Neural crest cell (in vitro differentiated cells): ENCODE data around the gene DOCK3. TPM values are rescaled to one million over a fixed set of nuclear protein-coding genes. Genes with fewer than 3 reads are reported as not detected.

Source experiments
- DNase-seq: peaks from one replicate; pipeline ENCODE4 v3.0.0; 2021; ENCODE audit warnings: low read depth, mixed read lengths, low spot score
- H3K27ac Mint-ChIP-seq: one replicate; pipeline ENCODE4 v1.8.0; 2021; ENCODE audit warnings: mild to moderate bottlenecking, mixed read lengths; ENCODE audit not compliant: unreplicated experiment
- H3K27me3 Mint-ChIP-seq: 2 replicates; pipeline ENCODE4 v1.8.0; 2021; ENCODE audit warnings: low read depth, mild to moderate bottlenecking, mixed read lengths
- H3K36me3 Mint-ChIP-seq: 2 replicates; pipeline ENCODE4 v1.8.0; 2021; ENCODE audit warnings: low read depth, mild to moderate bottlenecking, mixed read lengths
- H3K4me1 Mint-ChIP-seq: 2 replicates; pipeline ENCODE4 v1.8.0; 2021; ENCODE audit warnings: mixed read lengths
- H3K4me3 Mint-ChIP-seq: one replicate; pipeline ENCODE4 v1.8.0; 2021; ENCODE audit warnings: mild to moderate bottlenecking, mixed read lengths
- H3K9me3 Mint-ChIP-seq: 2 replicates; pipeline ENCODE4 v1.8.0; 2021; ENCODE audit warnings: mixed read lengths
- CTCF ChIP-seq: fragments of 200-600 bp; sonication (generic); conservative IDR thresholded peaks from 2 replicates; pipeline ENCODE4 v1.5.0; 2021; ENCODE audit warnings: antibody characterized with exemption, mild to moderate bottlenecking
- total RNA-seq: library from RNA; stranded (reverse); gene quantifications from 2 replicates; pipeline ENCODE4 v1.2.1, GENCODE V29; 2021

The DOCK3 gene
- total RNA-seq, 1 donor from 2014 or later, result 5.0 TPM

- peak; percentile 74 for TF ChIP-seq CTCF
- Mint-ChIP-seq H3K4me1 (peaks cover 18% of the 10 kb centered on the region), H3K4me3 (no peak overlapping the region), H3K36me3 (peaks cover 7% of the 10 kb centered on the region), H3K27ac (no peak overlapping the region), H3K9me3 (peaks cover 5% of the 10 kb centered on the region), H3K27me3 (no peaks in the 10 kb centered on the region)
- peak; percentile 61 for DNase-seq
Observed at GRCh38 chr3:51099794-51100535, 425.2 kb downstream of the DOCK3 start.

- H3K27ac Mint-ChIP-seq, result no peak overlapping the region
- peaks cover 18% of the 10 kb centered on the region for H3K4me1 Mint-ChIP-seq
- H3K9me3 Mint-ChIP-seq, result peaks cover 5% of the 10 kb centered on the region
- TF ChIP-seq CTCF, result no peak
- peaks cover 7% of the 10 kb centered on the region for H3K36me3 Mint-ChIP-seq
- H3K4me3 Mint-ChIP-seq, result no peak overlapping the region
- H3K27me3 Mint-ChIP-seq, result no peaks in the 10 kb centered on the region
- no peak for DNase-seq
Observed at GRCh38 chr3:51100536-51100851, 425.8 kb downstream of the DOCK3 start.

GRCh38 chr3:51102396-51102795 lies 427.7 kb downstream of the DOCK3 start:
- Mint-ChIP-seq H3K36me3 (peaks cover 10% of the 10 kb centered on the region), H3K9me3 (peaks cover 6% of the 10 kb centered on the region), H3K4me3 (no peak overlapping the region), H3K4me1 (peaks cover 18% of the 10 kb centered on the region), H3K27me3 (no peaks in the 10 kb centered on the region), H3K27ac (no peak overlapping the region)
- no peak for TF ChIP-seq CTCF
- no peak for DNase-seq

- DNase-seq, result no peak
- Mint-ChIP-seq H3K36me3 (peaks cover 28% of the 10 kb centered on the region), H3K27me3 (no peaks in the 10 kb centered on the region), H3K27ac (no peak overlapping the region), H3K9me3 (peaks cover 17% of the 10 kb centered on the region), H3K4me1 (peaks cover 13% of the 10 kb centered on the region), H3K4me3 (no peak overlapping the region)
- TF ChIP-seq CTCF, result no peak
Observed at GRCh38 chr3:51106242-51106876, 431.6 kb downstream of the DOCK3 start.

GRCh38 chr3:51110586-51110985 lies 435.9 kb downstream of the DOCK3 start:
- Mint-ChIP-seq H3K36me3 (peaks cover 36% of the 10 kb centered on the region), H3K4me3 (no peak overlapping the region), H3K9me3 (peaks cover 22% of the 10 kb centered on the region), H3K27ac (no peak overlapping the region), H3K27me3 (no peaks in the 10 kb centered on the region), H3K4me1 (no peaks in the 10 kb centered on the region)
- TF ChIP-seq CTCF, result no peak
- DNase-seq, result no peak
